IPS DF 4.7 (cell line): ENCODE measurements around the gene EPHB1.
"Not testable (repeated sequence)": the region's sequence is repeated elsewhere in the genome, so short reads cannot be mapped to it uniquely, and the experiment has no call there.

Source experiments
- DNase-seq: peaks from one replicate; pipeline ENCODE4 v3.0.0-alpha.2; 2013; ENCODE audit warnings: low spot score; ENCODE audit errors: extremely low read depth

Gene EPHB1

GRCh38 chr3:134941820-134942219, 146.8 kb downstream of the EPHB1 start:
- DNase-seq = no peak

- DNase-seq = no peak
These were observed 149.4 kb downstream of the EPHB1 start for GRCh38 chr3:134944429-134944828.

GRCh38 chr3:134949150-134949549, 154.1 kb downstream of the EPHB1 start:
- no peak for DNase-seq

GRCh38 chr3:134952371-134952770, 157.3 kb downstream of the EPHB1 start:
- no peak for DNase-seq

GRCh38 chr3:134955874-134956273, 160.8 kb downstream of the EPHB1 start:
- no peak for DNase-seq

GRCh38 chr3:134956395-134956794, 161.3 kb downstream of the EPHB1 start:
- no peak for DNase-seq

- DNase-seq = no peak
These were observed 161.8 kb downstream of the EPHB1 start for GRCh38 chr3:134956844-134957243.

GRCh38 chr3:134959516-134959915, 164.5 kb downstream of the EPHB1 start:
- no peak for DNase-seq

GRCh38 chr3:134964226-134964625, 169.2 kb downstream of the EPHB1 start:
- no peak for DNase-seq

GRCh38 chr3:134965865-134966481, 170.9 kb downstream of the EPHB1 start:
- no peak for DNase-seq

- no peak for DNase-seq
These were observed 175.8 kb downstream of the EPHB1 start for GRCh38 chr3:134970895-134971294.

- no peak for DNase-seq
These were observed 176.2 kb downstream of the EPHB1 start for GRCh38 chr3:134971306-134971705.

GRCh38 chr3:134971907-134972306, 176.8 kb downstream of the EPHB1 start:
- DNase-seq = not testable (repeated sequence)

- DNase-seq = no peak
These were observed 177.9 kb downstream of the EPHB1 start for GRCh38 chr3:134972836-134973455.

- DNase-seq = no peak
These were observed 179.6 kb downstream of the EPHB1 start for GRCh38 chr3:134974624-134975023.

GRCh38 chr3:134976948-134977347, 181.9 kb downstream of the EPHB1 start:
- no peak for DNase-seq

- no peak for DNase-seq
These were observed 183.6 kb downstream of the EPHB1 start for GRCh38 chr3:134978658-134979057.

- no peak for DNase-seq
These were observed 191.0 kb downstream of the EPHB1 start for GRCh38 chr3:134985864-134986715.

GRCh38 chr3:134988666-134989065, 193.6 kb downstream of the EPHB1 start:
- no peak for DNase-seq

GRCh38 chr3:134991003-134991402, 195.9 kb downstream of the EPHB1 start:
- no peak for DNase-seq

GRCh38 chr3:134991472-134992010, 196.5 kb downstream of the EPHB1 start:
- DNase-seq = no peak

- DNase-seq = no peak
These were observed 197.1 kb downstream of the EPHB1 start for GRCh38 chr3:134992180-134992579.
